Upper lobe of left lung (tissue), 6 donors: ENCODE results near the gene GMDS. TPM values are rescaled to one million over a fixed set of nuclear protein-coding genes. Genes with fewer than 3 reads are reported as not detected.

Experiments
- ATAC-seq, 2 donors: fragments of 200-7000 bp; cut with Tn5 transposase; one replicate each; pipeline ENCODE4 v1.9.1; 2022; ENCODE audit warnings: mild to moderate bottlenecking in 2 of 2, moderate library complexity in 2 of 2; ENCODE audit not compliant: low FRiP score in 2 of 2
- DNase-seq, 2 donors: peaks; one replicate each; pipeline ENCODE4 v3.0.0-alpha.2; 2019 to 2020
- H3K27ac ChIP-seq, 4 donors: fragments of 200-600 bp; sonication (generic); one replicate each; pipeline ENCODE4 v1.5.1; 2016 to 2019
- H3K27me3 ChIP-seq, 4 donors: fragments of 200-600 bp; sonication (generic); one replicate each; pipeline ENCODE4 v1.5.1; 2017 to 2019
- H3K36me3 ChIP-seq, 4 donors: fragments of 200-600 bp; sonication (generic); one replicate each; pipeline ENCODE4 v1.5.1; 2016 to 2019
- H3K4me1 ChIP-seq, 4 donors: fragments of 200-600 bp; sonication (generic); one replicate each; pipeline ENCODE4 v1.5.1; 2018 to 2019
- H3K4me3 ChIP-seq, 4 donors: fragments of 200-600 bp; sonication (generic); one replicate each; pipeline ENCODE4 v1.5.1; 2017 to 2019; ENCODE audit warnings: mild to moderate bottlenecking in 2 of 4, moderate library complexity in 1 of 4
- H3K9me3 ChIP-seq, 4 donors: fragments of 200-600 bp; sonication (generic); one replicate each; pipeline ENCODE4 v1.5.1; 2018 to 2019
- EP300 ChIP-seq, 4 donors: sonication (generic); formaldehyde crosslinking; IDR thresholded peaks; one replicate each; pipeline ENCODE4 v1.5.1; 2017; ENCODE audit warnings: antibody characterized with exemption in 4 of 4, control low read depth in 2 of 4
- POLR2A ChIP-seq, 4 donors: fragments of 450-650 bp; IDR thresholded peaks; one replicate each; pipeline ENCODE4 v1.5.1; 2016 to 2017; ENCODE audit warnings: antibody characterized with exemption in 4 of 4, mild to moderate bottlenecking in 2 of 4
- POLR2AphosphoS5 ChIP-seq, 2 donors: sonication (generic); formaldehyde crosslinking; IDR thresholded peaks; one replicate each; pipeline ENCODE4 v1.5.1; 2017; ENCODE audit warnings: antibody characterized with exemption in 2 of 2
- WGBS, 2 donors: methylation state at CpG; one replicate each; pipeline ENCODE4 v1.1.5; 2017 to 2018; 5-methylcytosine and 5-hydroxymethylcytosine counted together
- total RNA-seq, 6 donors: library from RNA; depleted of rRNA in 4 of 6; stranded (reverse); fragments of >200 nt in 4 of 6; gene quantifications; one replicate each; pipeline versions ENCODE4 v1.1.0 to v1.2.1, GENCODE V29; 2016 to 2021
- TF ChIP-seq, protein P1 (sequence below), 6 experiments: fragments of 450-650 bp in 4 of 6; fragments of 200-600 bp in 2 of 6; sonication (generic) in 2 of 6; IDR thresholded peaks; one replicate each; pipeline ENCODE4 v1.5.1; 2016 to 2019; ENCODE audit warnings: antibody characterized with exemption in 6 of 6
- donor health status: DM: no; HTN: no; CAD: no; lungs with moderate emphysema.
- donor health status: DM: no; HTN: yes; CAD: no; lungs with severe emphysema.

The GMDS gene
- total RNA-seq, 6 donors from 2014 or later = 7.6 to 17.8 (median 14.1) TPM

DNA sequence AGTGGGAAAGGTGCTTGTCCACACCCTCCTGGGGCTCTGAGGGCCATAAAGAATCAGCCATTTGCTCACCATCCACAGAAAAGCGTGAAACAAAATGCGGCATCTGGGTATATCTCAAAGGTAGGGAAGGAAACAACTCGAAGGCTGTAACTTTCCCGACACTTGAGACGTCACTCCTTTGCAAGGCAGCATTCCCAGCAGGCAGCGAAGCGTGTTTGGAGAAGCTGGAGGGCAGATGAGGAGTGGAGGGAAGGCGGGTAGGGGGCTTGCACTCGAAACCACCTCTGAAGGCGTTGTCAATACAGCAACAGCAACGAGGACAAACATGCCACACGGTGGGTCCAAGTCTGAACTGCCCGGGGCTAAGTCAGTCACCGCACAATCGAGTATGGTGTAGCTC, 537.3 kb downstream of the GMDS start:
- ATAC-seq (no peak), DNase-seq (no peak)
- no peak overlapping the region for H3K4me3 ChIP-seq
- H3K4me1 ChIP-seq = no peaks in the 10 kb centered on the region
- no peak overlapping the region for H3K27ac ChIP-seq
- no peaks in the 10 kb centered on the region for H3K27me3 ChIP-seq
- TF ChIP-seq EP300 (IDR thresholded peaks at IDR 0.05) (no peak), POLR2A (IDR thresholded peaks at IDR 0.05) (no peak), POLR2AphosphoS5 (IDR thresholded peaks at IDR 0.05) (no peak)
- TF ChIP-seq, protein P1, sequence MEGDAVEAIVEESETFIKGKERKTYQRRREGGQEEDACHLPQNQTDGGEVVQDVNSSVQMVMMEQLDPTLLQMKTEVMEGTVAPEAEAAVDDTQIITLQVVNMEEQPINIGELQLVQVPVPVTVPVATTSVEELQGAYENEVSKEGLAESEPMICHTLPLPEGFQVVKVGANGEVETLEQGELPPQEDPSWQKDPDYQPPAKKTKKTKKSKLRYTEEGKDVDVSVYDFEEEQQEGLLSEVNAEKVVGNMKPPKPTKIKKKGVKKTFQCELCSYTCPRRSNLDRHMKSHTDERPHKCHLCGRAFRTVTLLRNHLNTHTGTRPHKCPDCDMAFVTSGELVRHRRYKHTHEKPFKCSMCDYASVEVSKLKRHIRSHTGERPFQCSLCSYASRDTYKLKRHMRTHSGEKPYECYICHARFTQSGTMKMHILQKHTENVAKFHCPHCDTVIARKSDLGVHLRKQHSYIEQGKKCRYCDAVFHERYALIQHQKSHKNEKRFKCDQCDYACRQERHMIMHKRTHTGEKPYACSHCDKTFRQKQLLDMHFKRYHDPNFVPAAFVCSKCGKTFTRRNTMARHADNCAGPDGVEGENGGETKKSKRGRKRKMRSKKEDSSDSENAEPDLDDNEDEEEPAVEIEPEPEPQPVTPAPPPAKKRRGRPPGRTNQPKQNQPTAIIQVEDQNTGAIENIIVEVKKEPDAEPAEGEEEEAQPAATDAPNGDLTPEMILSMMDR (IDR thresholded peaks at IDR 0.05) = no peak
- 89 to 91% methylated on average over 15 of the region's 15 CpGs for WGBS, 2 donors
- no peaks in the 10 kb centered on the region for H3K36me3 ChIP-seq
- no peaks in the 10 kb centered on the region for H3K9me3 ChIP-seq

DNA sequence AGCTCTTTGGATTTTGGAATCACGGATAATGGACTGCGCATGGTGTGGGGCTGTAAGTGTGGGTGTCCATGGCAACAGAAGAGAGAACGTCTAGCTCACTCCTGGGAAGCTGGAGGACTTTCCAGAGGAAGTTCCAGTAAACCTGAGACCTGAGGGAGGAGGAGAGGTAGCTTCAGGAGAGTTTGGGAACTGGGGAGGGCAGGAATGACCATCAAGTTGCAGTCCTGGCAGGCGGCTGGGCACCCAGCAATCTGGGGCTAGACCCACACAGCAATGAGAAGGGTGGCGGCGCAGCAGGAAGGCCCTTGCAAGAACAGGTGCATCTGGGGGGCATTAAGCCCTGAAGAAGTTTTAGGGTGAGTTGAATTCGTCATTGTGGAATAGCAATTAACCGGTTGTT, 539.8 kb downstream of the GMDS start:
- DNase-seq = peak in 1 of 2 donors; percentile 25
- no peak for TF ChIP-seq POLR2A (IDR thresholded peaks at IDR 0.05)
- no peak for ATAC-seq
- H3K36me3 ChIP-seq = no peaks in the 10 kb centered on the region
- no peaks in the 10 kb centered on the region for H3K4me1 ChIP-seq
- H3K4me3 ChIP-seq = no peak overlapping the region
- no peaks in the 10 kb centered on the region for H3K9me3 ChIP-seq
- H3K27me3 ChIP-seq = no peaks in the 10 kb centered on the region
- 94 to 95% methylated on average over 8 of the region's 8 CpGs for WGBS, 2 donors
- no peak overlapping the region for H3K27ac ChIP-seq

DNA sequence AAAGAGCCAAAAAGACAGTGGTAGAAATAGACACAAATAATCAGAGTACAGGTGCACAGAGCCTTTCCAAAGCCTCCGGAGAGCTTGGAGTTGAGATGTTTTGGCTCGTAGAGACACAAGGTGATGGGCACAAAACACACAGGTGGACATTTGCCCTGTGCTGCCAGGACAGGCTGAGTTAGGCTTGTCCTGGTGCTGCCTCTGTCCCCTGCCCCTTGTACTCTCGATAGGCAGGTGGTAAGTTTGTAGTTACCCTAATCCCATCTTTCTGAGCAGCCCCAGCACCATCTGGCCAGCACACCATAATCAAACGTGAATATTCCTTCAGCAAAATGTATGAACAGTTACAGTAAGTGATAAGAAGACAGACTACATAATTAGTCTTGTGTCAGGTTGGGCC, 540.2 kb downstream of the GMDS start:
- H3K4me3 ChIP-seq = no peak overlapping the region
- H3K27ac ChIP-seq = no peak overlapping the region
- no peaks in the 10 kb centered on the region for H3K27me3 ChIP-seq
- no peaks in the 10 kb centered on the region for H3K9me3 ChIP-seq
- no peaks in the 10 kb centered on the region for H3K4me1 ChIP-seq
- TF ChIP-seq POLR2AphosphoS5 (IDR thresholded peaks at IDR 0.05) (no peak), POLR2A (IDR thresholded peaks at IDR 0.05) (no peak), EP300 (IDR thresholded peaks at IDR 0.05) (no peak)
- TF ChIP-seq, protein P1 (IDR thresholded peaks at IDR 0.05) = no peak
- no peaks in the 10 kb centered on the region for H3K36me3 ChIP-seq
- ATAC-seq = no peak
- 92 to 93% methylated on average over 4 of the region's 4 CpGs for WGBS, 2 donors
- no peak for DNase-seq

DNA sequence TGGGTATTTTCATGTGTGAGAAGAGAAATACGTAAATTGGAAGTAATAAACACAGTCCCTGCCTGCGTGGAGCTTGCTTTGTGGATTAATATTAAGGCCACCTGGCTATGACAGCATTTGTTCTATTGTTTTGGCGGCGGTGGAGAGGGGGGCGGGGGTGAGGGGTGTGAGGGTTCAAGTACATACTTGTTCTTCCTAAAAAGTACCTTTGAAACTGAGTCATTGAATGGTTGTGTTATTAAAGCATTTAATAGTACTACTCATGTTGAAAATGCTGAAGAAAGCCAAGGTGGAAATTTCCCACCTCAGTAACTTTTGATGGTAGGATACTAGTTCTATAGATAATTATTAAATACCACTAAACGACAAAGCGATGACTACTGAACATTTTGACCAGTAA, 540.7 kb downstream of the GMDS start:
- no peaks in the 10 kb centered on the region for H3K36me3 ChIP-seq
- DNase-seq (no peak), ATAC-seq (no peak)
- H3K4me3 ChIP-seq = no peak overlapping the region
- H3K4me1 ChIP-seq = no peaks in the 10 kb centered on the region
- no peaks in the 10 kb centered on the region for H3K27me3 ChIP-seq
- H3K9me3 ChIP-seq = no peaks in the 10 kb centered on the region
- 64 to 70% methylated on average over 7 of the region's 7 CpGs for WGBS, 2 donors
- TF ChIP-seq, protein P1 (IDR thresholded peaks at IDR 0.05) = no peak
- TF ChIP-seq POLR2AphosphoS5 (IDR thresholded peaks at IDR 0.05) = no peak
- no peak for TF ChIP-seq EP300 (IDR thresholded peaks at IDR 0.05)
- TF ChIP-seq POLR2A (IDR thresholded peaks at IDR 0.05) = no peak
- no peak overlapping the region for H3K27ac ChIP-seq

DNA sequence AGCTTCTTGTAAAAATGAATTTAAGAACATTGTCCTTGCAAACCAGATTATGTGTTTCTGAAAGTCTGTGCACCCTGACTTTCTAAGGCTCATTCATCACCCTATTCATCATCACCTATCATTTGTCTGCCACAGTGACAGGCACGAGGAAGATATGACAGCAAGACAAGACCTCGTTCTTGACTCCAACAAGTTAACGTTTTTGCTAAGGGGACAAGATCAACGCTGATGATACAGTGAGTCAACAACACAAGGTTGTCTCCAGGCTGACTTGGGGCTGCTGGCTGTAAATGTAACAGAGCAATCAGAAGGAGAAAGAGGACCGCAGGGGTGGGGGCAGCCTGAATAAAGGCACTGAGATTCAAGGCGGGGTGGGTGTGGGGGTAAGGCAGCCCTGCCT, 541.5 kb downstream of the GMDS start:
- Histone ChIP-seq H3K9me3 (no peaks in the 10 kb centered on the region), H3K27ac (no peak overlapping the region), H3K4me3 (no peak overlapping the region), H3K36me3 (no peaks in the 10 kb centered on the region), H3K4me1 (no peaks in the 10 kb centered on the region), H3K27me3 (no peaks in the 10 kb centered on the region)
- 75 to 83% methylated on average over 6 of the region's 6 CpGs for WGBS, 2 donors
- no peak for TF ChIP-seq POLR2AphosphoS5 (IDR thresholded peaks at IDR 0.05)
- no peak for ATAC-seq
- no peak for DNase-seq

DNA sequence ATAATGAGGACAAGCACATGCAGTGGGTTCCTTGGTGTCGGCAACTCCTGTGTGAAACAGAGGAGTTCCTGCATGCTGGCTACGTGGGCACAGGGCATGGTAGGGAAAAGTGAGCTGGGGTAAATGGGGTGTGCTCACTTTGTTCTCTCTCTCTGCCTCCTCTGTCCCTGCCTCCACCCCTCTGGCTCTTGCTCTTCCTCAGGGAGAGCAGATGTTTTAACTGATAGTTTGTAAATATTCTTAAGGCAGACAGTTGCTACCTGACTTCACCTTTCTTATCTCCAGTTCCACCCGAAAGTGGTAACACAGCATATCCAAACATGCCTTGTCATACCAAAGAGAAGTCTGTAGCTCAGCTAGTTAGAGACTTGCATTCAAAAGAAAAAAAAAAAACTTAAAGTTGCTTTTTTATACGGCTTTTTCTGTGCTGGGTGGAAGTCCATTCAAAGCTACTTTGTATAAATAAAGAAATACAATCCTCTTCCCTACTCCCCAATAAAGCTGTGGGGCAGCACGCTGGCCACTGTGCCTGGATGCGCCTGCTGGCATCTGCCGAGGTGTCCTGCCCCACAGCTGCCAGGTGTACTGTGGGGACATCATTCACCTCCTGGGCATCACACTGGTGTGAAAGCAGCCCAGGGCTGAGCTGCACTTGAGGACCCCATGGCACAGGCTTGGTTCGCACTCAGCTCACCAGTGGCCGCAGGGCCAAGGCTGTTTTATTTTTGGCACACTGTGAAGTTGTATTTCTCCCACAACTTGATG, 542.1 kb downstream of the GMDS start:
- Histone ChIP-seq H3K36me3 (no peaks in the 10 kb centered on the region), H3K27ac (no peak overlapping the region), H3K4me1 (no peaks in the 10 kb centered on the region), H3K27me3 (no peaks in the 10 kb centered on the region), H3K4me3 (no peak overlapping the region), H3K9me3 (no peaks in the 10 kb centered on the region)
- TF ChIP-seq POLR2AphosphoS5 (IDR thresholded peaks at IDR 0.05) (no peak), POLR2A (IDR thresholded peaks at IDR 0.05) (no peak), EP300 (IDR thresholded peaks at IDR 0.05) (no peak)
- TF ChIP-seq, protein P1 (IDR thresholded peaks at IDR 0.05) = no peak
- DNase-seq = peak in 1 of 2 donors; percentile 46
- ATAC-seq = peak in 1 of 2 donors; percentile 6
- 80 to 91% methylated on average over 9 of the region's 9 CpGs for WGBS, 2 donors
